GM18508 (cell line): ENCODE measurements around the gene AATF.

Experiments used
- ATAC-seq: cut with Tn5 transposase; IDR thresholded peaks from one replicate; pipeline ENCODE4 v1.9.1; 2021; ENCODE audit warnings: moderate number of reproducible peaks; ENCODE audit not compliant: insufficient read depth, unreplicated experiment

AATF gene

DNA sequence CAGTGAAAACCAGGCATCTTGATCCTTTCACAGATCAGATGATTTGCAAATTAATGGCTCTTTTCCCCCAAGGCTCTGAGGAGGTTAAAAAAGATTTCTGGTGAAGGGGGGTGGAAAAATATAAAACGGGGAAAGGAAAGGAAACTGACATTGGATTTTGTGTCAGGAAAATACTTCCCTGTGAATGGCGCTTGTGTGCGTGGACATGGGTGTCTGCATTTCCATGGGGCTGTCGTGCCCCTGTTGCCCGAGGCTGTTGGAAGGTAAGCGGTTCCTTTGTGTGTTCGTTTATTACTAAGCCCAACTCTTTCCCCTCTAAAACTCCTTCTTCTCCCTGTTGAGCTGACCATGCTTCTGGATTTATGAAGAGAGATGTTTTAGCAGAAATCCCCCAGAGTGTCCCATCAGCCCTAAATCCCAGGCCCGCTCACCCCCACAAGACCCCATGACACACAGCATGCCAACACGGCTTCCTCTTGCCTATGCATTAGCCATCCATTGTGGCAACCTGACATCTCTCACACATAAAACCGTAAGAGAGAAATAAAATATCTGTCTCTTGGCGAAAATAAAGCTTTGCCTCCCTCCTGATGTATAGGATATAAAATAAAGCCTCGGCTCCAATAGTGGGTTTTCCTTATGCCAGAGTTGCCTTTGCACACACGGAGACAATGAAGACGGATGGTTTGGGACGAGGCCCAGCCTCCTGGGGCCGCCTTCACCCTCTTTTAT, 18.7 kb upstream of the AATF start:
- ATAC-seq = no peak

DNA sequence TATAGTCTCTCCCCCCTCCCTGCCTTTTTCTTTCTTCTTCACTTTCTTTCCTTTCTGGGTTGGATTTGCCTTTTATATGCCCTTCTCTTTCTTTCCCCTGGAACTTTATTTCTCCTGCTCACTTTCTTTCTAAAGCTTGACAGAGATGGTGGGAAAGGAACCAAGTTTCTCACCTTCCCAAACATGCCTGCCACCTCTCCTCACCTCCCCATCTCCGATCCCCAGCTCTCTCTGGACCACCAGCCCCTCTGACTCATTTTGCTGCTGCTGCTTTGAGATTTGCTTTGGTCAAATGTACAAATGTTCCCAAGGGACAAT, 18.2 kb upstream of the AATF start:
- no peak for ATAC-seq

DNA sequence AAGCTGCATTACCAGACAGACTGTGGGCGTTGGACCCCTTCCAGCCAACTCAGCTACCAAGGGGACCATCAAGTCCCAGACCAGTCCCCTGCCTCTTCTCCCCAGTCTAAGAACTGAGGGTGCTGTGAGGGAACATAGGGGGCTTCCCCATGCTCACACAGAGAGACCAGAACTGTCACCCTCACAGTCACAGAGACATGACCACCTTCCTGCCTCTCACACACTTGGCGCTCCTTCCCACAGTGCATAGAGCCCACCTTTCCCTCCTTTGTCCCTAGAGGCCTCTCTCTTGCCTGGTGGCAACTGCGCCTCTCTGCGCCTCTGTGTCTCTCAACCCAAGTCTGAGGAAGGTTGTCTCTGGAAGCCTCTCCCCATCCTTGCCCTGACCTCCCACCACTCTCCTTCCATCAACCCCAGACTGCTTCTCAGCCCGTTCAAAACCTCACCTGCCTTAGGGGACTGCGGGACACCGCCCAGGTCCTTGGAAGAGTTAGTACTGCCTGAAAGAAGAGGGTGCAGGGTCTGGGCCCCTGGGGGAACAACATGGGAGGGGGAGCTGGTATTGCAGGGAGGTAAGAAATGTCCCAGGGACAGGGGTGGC, 17.6 kb upstream of the AATF start:
- no peak for ATAC-seq

DNA sequence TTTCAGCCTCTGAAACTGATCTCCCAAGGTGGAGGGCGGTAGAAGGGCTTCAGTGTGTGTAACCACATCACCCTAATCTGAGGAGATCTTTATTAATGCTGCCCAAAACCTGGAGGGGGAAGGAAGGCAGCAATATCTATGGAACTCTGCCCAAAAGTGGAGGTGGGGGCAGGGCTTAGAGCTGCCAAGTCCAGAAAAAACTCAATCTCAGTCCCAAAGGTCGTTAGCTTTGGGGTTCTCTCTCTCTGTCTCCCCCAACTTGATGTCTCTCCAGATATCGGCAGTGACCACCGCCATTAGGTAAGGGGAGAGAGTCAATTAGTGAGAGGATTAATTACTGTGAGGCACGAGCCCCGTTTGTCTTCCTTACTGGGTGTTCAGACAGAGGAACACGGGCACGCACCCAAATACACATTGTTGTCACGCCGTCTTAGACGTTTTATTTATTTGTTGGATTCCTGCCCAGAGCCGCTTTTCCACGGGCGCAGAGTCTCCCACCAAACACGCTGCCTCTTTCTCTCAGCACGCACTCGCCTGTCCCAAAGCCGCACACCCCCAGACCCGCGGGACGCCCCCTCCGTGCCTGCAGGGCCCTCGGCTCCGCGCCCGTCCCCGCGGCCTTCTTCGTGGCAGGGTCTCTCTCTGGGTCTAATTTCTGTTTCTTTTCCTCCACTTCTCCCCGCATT, 16.9 kb upstream of the AATF start:
- no peak for ATAC-seq

DNA sequence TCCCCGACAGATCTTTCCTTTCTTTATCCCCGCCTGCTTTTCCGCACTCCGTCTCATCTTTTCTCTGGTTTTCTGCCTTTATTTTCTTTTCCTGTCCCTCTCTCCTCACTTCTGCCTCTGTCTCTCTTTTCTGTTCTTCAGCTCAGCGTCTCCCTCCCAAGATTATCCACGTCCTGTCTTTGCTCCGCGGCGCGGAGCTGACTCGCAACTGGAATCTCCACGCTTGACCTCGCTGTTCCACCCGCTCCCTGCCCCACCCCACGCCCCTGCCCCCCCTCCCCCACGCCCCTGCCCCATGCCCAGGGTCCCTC, 16.4 kb upstream of the AATF start:
- no peak for ATAC-seq

DNA sequence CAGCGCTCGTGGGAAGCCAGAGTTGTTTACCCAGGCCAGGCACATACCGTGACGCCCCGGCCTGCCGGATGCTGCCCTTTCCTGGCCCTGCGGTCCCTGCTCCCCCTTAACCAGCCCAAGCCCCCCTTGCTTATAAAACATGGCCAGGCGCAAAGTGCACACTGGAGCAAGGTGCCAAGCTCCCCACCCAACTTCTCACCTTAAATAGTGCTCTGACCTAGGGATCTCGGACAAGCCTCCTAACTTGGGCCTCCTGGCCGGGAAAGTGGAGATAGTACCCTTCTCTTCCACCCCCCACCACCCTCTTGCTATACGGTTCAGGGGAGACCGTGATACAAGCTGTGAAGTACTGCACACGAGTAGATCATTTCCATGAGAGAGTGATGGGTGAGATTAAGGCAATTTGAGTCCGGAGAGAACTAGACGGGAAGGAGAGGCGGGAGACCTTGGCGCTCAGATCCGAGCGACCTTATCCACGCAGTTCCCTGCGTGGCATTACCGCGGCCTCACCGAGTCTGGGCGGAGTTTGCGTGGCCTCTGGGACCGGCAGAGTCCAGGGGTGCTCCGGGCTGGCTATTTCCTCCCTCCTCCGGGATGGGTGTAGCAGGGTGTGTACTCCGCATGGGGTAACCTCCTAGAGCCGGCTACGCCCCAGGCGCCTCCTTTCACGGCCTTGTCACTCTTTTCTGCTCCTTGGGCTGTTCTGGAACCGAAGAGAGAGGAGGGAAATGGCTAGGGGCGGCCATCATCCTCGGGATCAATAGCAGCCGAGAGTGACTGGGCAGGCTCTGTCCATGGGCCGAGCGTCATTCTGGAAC, 15.9 kb upstream of the AATF start:
- ATAC-seq = no peak

DNA sequence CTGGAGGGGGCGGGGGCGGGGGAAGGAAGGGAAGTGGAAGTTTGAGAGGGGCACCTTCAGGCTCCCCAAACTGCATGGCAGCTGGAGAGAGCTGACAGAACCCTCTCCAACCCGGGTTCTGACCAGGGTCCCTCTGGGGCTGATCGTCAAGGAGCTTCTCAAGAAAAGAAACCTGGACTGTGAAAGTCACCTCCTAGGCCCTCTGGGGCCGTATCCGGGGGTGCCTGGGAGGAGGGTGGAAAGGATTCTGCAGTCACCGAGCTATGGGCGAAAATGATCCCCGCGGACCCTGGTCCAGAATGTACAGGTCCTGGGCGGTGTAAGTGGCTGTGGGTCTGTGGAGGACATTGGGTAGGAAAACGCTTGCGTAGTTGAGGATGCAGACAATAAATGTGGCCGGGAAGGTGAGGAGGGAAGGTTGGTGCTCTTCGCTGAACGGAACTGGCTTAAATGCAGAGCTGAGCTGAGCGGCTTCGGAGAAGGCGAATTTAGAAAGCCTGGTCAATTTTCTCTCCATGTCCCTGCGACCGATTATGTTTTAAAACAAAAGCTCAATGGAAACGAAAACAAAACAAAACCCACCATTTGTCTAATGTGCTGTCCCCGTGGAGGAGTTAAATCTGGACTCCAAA, 15.1 kb upstream of the AATF start:
- no peak for ATAC-seq

DNA sequence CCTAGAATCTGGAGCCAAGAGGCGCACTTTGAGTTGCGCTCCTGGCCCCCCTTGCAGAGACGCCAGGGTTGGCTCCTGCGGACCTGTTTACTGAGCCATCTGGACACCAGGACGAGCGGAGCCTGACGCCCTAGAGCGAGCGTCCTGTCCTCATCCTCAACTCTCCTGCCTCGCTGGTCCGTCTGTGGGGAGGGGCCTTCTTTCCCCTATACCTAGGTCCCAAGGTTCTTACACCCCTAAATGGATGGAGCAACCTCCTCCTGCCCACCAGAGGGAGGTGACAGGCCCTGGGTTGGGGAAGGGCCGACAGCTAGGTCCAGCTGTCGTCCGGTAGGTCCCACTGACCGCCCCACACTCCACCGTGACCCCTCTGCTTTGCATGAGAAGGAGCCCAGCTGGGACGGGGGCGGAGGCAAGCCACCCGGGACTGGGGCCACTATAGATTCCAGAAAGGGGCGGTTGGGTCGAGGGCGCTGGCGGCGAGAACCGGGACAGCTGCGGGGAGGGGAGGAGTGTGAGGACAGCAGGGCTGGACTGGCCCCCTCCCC, 14.5 kb upstream of the AATF start:
- no peak for ATAC-seq

DNA sequence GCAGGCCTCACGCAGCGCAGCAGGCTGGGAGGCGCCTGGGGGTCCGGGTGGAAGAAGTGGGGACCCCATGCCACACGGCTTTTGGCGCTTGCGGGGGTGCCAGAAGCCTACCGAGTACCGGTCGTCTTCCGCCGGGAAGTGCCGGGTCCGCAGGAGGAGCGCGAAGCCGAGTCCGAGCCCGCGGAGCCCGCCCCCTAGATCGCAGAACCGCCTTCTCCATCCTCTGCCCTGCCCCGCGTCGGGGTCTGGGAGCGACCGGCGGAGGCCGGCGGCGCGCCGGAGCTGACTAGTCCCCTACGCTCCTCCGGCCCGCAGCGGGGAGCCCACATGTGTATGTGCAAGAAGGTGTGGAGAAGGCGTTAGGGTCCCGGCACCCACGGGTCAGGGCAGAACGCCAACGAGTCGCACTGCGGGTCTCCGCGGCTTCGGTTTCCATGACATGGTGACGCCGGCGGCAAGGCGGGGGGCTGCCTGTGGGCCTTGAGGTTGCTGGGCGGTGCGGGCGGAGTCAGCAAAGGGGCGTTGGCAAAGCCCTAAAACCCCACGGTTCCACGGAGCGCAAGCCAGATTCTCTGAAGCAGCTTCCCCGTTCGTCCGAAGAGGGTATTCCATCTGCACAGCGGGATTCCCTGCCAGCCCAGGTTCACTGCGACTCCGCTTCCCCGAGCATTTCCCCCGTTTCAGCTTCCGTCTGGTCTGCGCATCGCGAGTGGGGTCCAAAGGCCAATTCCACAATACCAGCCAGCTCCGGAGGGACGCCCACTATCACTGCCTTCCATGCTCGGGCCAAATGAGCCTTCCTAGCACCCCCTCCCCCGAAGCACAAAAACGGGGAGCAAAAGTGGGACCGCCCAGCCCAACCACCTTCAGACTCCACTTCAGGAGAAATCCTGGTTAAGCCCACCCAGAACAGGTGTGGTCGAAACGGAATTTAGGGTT, 13.8 kb upstream of the AATF start:
- ATAC-seq = no peak

DNA sequence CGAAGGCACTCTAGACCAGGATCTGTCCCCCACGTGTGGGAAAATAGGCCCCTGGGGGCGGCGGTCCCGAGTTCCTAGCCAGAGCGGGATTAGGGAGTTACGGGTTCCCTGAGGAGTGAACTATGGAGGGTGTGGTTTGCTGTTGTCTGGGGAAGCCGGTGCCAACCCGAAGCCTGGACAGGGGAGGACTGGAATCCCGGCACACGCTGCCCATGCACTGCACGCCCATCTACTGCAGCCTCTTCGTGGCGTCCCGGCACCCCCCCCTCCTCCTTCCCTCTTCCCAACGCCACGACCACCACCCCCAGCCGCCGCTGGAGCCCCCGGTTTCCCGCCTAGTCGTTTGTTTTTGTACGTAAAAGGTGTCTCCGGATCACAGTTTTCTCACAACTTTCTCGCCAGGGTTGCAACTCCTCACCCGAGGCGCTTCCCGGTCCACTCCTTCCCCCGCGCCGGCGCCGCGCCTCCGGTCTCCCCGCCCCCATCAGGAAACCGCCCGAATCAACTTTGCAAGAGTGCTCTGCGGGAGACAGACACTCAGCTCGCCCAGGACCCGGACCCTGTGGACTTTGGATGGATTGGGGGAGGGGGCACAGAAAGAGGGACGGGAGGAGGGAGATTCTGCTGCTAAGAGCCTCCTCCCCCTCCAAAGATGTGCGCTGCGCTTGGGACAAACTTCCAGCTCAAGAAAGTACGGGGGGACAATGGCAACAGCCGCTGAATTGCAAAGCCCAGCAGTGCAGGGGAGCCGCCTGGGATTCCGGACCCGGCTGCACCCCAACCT, 12.9 kb upstream of the AATF start:
- no peak for ATAC-seq

DNA sequence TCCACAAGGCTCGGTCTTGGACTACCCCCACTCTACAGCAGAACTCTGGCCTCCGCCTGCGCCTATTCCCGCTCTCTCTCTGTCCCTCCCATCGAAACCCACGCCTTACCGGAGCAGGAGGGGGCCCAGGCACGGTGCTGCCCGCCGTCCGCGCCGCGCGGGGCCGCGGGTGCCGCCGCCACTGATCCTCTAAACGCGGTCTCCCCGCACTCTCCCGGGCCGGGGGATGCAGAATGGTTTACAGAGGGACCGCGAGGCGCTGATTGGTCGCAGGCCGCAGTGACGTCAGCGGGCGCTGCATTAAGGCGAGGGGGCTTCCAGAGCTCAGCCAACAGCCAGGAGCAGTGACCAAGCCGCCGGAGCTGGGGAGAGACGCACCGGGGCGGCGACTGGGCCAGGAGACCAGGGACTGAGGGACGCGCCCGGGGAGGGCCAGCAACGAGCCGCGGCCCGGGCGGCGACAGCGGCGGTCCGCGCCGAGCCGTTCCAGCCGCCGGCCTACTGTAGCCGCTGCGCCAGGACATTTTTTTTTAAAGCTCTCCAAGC, 12.2 kb upstream of the AATF start:
- ATAC-seq = no peak

DNA sequence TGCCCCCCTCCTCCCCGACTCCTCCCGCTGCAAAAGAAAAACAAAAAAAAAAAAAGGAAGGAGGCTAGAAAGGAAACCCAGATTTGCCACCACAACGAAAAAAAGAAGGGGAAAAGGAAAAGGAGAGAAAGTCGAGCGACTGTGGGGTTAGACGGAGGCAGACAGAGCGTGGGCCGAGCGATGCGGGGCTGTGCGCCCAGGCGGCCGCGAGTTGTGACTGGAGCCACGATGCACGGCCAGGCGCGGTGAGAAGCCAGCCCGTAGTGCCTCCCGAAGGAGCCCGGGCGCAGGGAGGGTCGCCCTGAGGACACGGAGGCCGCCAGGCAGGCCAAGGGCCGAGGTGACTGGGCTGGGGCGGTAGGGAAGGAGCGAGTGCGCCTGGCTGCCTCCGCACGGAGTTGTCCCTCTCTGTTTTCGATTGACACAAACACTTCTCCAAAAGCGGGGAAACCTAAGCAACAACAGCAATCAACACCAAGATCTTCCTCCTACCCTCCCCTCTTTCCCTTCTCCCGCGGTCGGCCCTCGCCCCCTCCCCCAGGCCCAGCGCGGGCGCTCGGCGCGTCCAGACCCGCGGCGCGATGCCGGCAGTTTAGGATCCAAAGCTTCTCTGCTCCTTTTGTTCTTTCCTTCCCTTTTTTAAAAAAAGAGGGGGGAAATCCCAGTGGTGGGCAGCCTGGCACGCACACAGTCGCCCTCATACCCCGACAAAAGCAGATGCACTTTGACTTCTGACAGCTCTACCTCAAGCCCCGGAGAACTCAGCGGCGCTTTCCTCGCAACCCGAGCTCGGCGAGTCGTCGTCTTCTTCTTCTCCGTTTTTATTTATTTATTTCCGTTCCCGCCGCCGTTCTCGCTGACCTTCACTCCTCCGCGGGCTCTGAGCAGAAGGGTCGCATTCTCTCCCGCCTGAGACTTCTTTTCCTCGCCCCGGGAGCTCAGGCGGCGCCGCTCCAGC, 11.5 kb upstream of the AATF start, which contains the start of gene LHX1:
Gene LHX1, plus strand, starts transcription at position 475 of the 958 bp plus-strand sequence. CDS start 723 bp downstream, outside the sequence.
- ATAC-seq = no peak

DNA sequence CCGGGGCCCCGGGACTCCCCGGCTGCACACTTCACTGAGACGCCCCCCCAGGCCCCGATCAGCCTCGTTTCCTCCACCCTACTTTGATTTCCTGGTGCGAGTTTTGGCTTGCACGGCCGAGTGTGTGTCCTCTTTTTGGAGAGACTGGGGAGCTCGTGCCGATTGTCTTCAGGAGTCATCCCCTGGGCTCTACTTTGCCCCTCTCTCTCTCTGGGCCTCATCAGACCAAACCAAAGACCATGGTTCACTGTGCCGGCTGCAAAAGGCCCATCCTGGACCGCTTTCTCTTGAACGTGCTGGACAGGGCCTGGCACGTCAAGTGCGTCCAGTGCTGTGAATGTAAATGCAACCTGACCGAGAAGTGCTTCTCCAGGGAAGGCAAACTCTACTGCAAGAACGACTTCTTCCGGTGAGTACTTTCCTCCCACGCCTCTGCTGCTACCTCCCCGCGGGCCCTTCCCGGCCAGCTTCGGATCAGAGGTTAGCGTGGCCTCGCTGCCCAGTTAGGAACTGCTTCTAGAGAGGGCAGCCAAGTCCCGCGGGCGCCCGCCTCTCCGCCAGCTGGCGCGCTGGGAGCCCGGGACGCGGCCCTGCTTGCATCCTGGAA, 10.7 kb upstream of the AATF start:
- ATAC-seq = no peak

DNA sequence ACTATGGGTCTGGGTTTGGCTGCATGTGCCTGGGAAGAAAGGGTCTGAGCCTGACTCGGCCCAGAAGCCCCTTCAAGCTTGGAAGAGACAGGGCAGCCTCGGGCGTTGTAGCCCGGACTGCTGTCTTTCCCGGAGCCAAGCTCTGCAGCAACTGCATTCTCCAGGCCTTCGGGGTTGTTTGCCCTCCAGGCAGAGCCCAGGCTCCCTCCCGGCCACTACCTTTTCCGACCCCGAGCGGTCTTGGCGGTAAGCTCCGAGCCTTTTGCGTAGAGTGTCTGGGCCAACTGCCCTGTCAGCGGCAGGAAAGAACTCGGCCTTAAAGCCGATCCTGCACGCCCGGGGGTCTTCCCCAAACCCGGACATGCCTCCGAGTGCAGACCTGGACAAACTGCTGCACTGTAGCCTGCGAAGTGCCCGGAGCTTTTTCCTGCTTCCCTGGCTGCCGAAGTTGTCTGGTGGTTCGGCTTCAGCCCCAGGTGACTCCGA, 10.1 kb upstream of the AATF start:
- no peak for ATAC-seq

DNA sequence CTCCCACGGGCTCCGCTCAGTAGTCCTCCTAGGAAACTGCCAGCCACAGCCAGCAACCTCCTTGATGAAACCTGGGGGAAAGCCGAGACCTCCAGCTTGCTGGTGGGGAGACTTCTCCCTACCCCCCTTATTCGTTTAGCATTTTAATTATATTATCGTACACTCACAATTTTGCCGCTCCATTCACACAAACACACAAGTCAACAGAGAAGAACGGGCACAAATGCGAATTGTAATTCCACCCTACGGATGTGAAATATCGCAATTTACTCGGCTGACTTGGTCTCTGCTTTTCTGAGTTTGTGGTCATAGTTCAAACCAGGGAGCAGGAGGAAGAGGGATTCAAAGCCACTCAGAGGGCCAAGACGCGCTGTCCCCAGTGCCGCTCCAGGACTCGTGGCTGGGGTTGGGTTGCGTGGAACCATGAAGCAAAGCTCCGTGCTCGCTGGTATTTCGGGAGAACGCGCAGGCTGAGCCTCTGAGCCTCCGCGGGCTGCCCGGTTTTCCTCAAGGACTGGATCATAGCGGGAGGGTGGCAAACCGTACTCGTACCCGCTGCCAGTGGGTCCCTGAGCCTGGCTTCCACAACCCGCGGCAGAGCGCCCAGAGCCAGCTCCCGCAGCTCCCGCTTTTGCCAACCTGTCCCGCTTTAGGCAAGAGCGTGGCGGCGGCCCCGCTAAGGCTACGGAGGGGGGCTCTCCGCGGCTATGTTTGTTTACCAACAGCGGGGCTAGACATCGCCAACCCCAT, 9.5 kb upstream of the AATF start:
- ATAC-seq = no peak

DNA sequence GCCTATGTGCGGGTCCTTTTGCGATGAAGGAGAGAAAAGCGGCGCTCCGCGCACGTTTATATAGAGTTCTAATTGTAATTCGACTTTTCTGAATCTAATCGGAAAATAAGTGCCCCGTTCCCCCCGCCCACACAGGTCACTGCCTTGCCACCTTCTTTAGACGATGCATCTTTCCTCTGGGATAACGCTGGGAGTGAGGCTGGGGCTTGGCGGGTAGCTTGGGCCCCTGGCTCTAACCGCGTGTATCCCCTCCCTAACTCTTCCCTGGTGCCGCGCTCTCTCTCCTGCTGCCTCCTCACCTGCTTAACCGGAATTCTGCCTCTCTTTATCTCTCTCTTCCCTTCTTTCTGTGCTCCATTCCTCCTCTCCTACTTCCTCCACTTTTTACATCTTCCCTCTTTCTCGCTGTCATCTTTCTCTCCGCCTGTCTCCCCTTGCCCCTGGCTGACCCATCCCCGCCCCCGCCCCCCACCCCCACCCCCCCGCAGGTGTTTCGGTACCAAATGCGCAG, 8.9 kb upstream of the AATF start:
- no peak for ATAC-seq
